GM12801 (cell line): ENCODE results near the gene FZD2.

Experiments used
- TF ChIP-seq, protein P1 (sequence below): IDR thresholded peaks from one replicate; pipeline ENCODE4 v1.5.1; 2011; ENCODE audit warnings: control low read depth; ENCODE audit not compliant: insufficient read length; ENCODE audit errors: extremely low read depth

The FZD2 gene

DNA sequence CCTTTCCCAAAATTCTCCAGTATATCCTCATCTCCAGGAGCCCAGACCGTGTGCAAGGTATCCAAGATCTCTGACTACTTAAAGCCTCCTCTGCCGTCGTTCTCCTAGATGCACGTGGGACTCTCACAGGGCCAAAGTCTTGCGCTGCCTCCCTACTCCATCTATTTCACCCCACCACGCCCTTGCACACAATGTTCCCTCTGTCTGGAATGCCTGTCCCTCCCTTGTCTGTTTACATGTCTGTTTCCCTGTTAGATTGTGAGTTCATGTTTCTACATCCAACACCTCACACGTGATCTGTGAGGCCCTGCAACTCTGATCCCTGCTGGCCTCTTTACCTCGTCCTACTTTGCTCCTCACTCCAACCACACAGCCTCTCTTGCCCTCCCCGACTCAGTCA is 4.9 kb upstream of the FZD2 start:
- TF ChIP-seq, protein P1, sequence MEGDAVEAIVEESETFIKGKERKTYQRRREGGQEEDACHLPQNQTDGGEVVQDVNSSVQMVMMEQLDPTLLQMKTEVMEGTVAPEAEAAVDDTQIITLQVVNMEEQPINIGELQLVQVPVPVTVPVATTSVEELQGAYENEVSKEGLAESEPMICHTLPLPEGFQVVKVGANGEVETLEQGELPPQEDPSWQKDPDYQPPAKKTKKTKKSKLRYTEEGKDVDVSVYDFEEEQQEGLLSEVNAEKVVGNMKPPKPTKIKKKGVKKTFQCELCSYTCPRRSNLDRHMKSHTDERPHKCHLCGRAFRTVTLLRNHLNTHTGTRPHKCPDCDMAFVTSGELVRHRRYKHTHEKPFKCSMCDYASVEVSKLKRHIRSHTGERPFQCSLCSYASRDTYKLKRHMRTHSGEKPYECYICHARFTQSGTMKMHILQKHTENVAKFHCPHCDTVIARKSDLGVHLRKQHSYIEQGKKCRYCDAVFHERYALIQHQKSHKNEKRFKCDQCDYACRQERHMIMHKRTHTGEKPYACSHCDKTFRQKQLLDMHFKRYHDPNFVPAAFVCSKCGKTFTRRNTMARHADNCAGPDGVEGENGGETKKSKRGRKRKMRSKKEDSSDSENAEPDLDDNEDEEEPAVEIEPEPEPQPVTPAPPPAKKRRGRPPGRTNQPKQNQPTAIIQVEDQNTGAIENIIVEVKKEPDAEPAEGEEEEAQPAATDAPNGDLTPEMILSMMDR = no peak

DNA sequence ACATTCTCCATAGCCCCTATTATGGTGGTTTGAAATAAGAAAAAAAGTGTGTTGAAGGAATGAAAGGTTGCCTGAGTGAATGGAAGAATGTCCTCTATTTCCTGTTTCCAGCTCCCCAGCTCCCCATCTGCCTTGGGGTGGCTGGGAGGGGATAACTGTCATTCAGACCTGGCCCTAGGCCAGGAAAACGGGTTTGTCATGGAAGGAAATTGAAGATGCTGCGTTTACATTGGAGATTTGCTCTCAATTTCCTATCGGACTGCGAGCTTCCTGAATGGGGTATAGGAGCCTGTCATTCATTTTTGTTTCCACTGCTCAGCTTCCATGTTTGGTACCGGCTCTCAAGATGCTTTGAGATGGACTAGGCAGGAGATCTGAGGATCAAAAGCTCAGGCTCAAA is 2.2 kb upstream of the FZD2 start:
- TF ChIP-seq, protein P1 = no peak

DNA sequence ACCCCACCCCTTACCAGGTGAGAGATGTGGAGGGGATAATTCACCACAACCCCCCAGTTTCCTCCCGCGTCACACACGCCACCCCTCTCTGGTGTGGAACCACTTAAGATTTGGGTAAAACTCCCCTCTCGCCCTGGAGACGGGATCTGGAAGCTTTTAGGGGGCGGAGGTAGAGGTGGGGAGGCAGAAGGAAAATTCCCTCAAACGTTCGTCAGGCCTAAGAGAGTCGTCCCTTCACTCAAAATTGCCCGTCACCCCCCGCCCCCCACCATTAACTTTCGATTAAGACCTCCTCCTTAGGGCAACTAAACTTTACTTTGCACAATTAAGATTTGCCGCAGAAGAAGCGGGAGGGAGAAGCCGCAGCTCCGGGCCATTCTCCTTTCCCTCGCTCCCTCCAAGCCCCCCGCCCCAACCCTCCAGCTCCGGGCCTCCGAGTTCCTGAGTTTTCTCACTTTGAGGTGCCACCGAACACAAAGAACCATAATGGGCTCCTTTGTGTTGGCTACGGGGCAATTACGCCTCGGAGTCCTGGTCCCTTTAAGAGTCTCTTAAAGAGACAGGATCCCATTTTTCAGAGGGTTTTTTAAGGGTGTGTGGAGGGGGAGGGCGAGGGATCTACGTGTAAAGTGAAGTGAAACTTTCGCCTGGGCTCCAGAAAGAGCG is 985 bp upstream of the FZD2 start:
- TF ChIP-seq, protein P1 = no peak

DNA sequence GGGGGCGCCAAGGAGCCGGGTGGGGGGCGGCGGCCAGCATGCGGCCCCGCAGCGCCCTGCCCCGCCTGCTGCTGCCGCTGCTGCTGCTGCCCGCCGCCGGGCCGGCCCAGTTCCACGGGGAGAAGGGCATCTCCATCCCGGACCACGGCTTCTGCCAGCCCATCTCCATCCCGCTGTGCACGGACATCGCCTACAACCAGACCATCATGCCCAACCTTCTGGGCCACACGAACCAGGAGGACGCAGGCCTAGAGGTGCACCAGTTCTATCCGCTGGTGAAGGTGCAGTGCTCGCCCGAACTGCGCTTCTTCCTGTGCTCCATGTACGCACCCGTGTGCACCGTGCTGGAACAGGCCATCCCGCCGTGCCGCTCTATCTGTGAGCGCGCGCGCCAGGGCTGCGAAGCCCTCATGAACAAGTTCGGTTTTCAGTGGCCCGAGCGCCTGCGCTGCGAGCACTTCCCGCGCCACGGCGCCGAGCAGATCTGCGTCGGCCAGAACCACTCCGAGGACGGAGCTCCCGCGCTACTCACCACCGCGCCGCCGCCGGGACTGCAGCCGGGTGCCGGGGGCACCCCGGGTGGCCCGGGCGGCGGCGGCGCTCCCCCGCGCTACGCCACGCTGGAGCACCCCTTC is 484 bp downstream of the FZD2 start:
- TF ChIP-seq, protein P1 = no peak

DNA sequence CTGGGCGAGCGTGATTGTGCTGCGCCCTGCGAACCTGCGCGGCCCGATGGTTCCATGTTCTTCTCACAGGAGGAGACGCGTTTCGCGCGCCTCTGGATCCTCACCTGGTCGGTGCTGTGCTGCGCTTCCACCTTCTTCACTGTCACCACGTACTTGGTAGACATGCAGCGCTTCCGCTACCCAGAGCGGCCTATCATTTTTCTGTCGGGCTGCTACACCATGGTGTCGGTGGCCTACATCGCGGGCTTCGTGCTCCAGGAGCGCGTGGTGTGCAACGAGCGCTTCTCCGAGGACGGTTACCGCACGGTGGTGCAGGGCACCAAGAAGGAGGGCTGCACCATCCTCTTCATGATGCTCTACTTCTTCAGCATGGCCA is 1.0 kb downstream of the FZD2 start:
- TF ChIP-seq, protein P1 = no peak

DNA sequence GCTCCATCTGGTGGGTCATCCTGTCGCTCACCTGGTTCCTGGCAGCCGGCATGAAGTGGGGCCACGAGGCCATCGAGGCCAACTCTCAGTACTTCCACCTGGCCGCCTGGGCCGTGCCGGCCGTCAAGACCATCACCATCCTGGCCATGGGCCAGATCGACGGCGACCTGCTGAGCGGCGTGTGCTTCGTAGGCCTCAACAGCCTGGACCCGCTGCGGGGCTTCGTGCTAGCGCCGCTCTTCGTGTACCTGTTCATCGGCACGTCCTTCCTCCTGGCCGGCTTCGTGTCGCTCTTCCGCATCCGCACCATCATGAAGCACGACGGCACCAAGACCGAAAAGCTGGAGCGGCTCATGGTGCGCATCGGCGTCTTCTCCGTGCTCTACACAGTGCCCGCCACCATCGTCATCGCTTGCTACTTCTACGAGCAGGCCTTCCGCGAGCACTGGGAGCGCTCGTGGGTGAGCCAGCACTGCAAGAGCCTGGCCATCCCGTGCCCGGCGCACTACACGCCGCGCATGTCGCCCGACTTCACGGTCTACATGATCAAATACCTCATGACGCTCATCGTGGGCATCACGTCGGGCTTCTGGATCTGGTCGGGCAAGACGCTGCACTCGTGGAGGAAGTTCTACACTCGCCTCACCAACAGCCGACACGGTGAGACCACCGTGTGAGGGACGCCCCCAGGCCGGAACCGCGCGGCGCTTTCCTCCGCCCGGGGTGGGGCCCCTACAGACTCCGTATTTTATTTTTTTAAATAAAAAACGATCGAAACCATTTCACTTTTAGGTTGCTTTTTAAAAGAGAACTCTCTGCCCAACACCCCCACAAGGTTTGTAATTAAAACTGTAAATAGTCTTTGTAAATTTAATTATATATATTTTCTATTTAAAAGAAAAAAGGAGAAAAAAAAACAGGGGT is 1.7 kb downstream of the FZD2 start:
- TF ChIP-seq, protein P1 = no peak
